HCT116 (cell line): ENCODE measurements around the gene PKP1.
"Not testable (repeated sequence)": the region's sequence is repeated elsewhere in the genome, so short reads cannot be mapped to it uniquely, and the experiment has no call there.

Experiments
- CTCF ChIP-seq, 3 experiments: fragments of 200-600 bp in 1 of 3; sonication (generic) in 1 of 3; IDR thresholded peaks in 2 of 3; conservative IDR thresholded peaks in 1 of 3; 2 replicates each; pipeline ENCODE4 v1.5.1; 2012 to 2017; ENCODE audit warnings: low read depth in 2 of 3, low read length in 2 of 3, antibody characterized with exemption in 1 of 3, borderline replicate concordance in 1 of 3, control low read depth in 1 of 3, mild to moderate bottlenecking in 1 of 3, mixed read lengths in 1 of 3, mixed run types in 1 of 3, moderate library complexity in 1 of 3; ENCODE audit not compliant: insufficient read depth in 1 of 3
- EGR1 ChIP-seq: IDR thresholded peaks from 2 replicates; pipeline ENCODE4 v1.6.1; 2012; ENCODE audit warnings: low read depth
- MAX ChIP-seq: IDR thresholded peaks from 2 replicates; pipeline ENCODE4 v1.6.1; 2012
- SIN3A ChIP-seq: IDR thresholded peaks from 2 replicates; pipeline ENCODE4 v1.6.1; 2012; ENCODE audit warnings: low read depth

- TF ChIP-seq MAX; CTCF (IDR thresholded peaks at IDR 0.05 in 2 of 3, conservative IDR thresholded peaks at IDR 0.05 in 1 of 3; ENCODE audit: borderline replicate concordance in 1 of 3, insufficient read depth in 1 of 3, low read depth in 2 of 3, low read length in 2 of 3); SIN3A; EGR1: not testable (repeated sequence)
These were observed 43.7 kb upstream of the PKP1 start for GRCh38 chr1:201239646-201240045.
